H9 (cell line): Measurements from ENCODE around the gene CEP112. TPM values are rescaled to one million over a fixed set of nuclear protein-coding genes. Genes with fewer than 3 reads are reported as not detected.

Experiments
- DNase-seq: peaks from one replicate; pipeline ENCODE4 v3.0.0-alpha.2; 2017
- H2AFZ ChIP-seq: one replicate; pipeline ENCODE4 v1.6.1; 2013; ENCODE audit warnings: mild to moderate bottlenecking, low read length, control low read depth, moderate library complexity
- H2AK5ac ChIP-seq: 2 replicates; pipeline ENCODE4 v1.6.1; 2013; ENCODE audit warnings: low read length, control low read depth, mixed read lengths; ENCODE audit not compliant: insufficient read length
- H2BK120ac ChIP-seq: one replicate; pipeline ENCODE4 v1.6.1; 2013; ENCODE audit warnings: low read depth, mild to moderate bottlenecking, low read length, control low read depth, inconsistent platforms; ENCODE audit not compliant: poor library complexity, severe bottlenecking
- H2BK12ac ChIP-seq: 2 replicates; pipeline ENCODE4 v1.6.1; 2013; ENCODE audit warnings: low read length, control low read depth, mixed read lengths, low read depth; ENCODE audit not compliant: insufficient read length
- H2BK15ac ChIP-seq: 2 replicates; pipeline ENCODE4 v1.6.1; 2013; ENCODE audit warnings: low read depth, low read length, control low read depth
- H2BK20ac ChIP-seq: one replicate; pipeline ENCODE4 v1.6.1; 2013; ENCODE audit warnings: low read depth, mild to moderate bottlenecking, low read length, control low read depth, inconsistent platforms; ENCODE audit not compliant: poor library complexity, severe bottlenecking
- H2BK5ac ChIP-seq: 2 replicates; pipeline ENCODE4 v1.6.1; 2013; ENCODE audit warnings: low read length, control low read depth, mixed read lengths; ENCODE audit not compliant: insufficient read length
- H3K14ac ChIP-seq: 2 replicates; pipeline ENCODE4 v1.6.1; 2013; ENCODE audit warnings: low read length, control low read depth; ENCODE audit not compliant: insufficient read depth
- H3K18ac ChIP-seq: 2 replicates; pipeline ENCODE4 v1.6.1; 2013; ENCODE audit warnings: low read depth, mild to moderate bottlenecking, mixed read lengths, low read length, control low read depth; ENCODE audit not compliant: insufficient read length
- H3K23ac ChIP-seq: 2 replicates; pipeline ENCODE4 v1.6.1; 2013; ENCODE audit warnings: low read length, control low read depth, mixed read lengths, low read depth; ENCODE audit not compliant: insufficient read length
- H3K23me2 ChIP-seq: 2 replicates; pipeline ENCODE4 v1.6.1; 2013; ENCODE audit warnings: low read depth, mild to moderate bottlenecking, mixed read lengths, low read length, control low read depth; ENCODE audit not compliant: insufficient read length, poor library complexity, severe bottlenecking
- H3K27ac ChIP-seq: 2 replicates; pipeline ENCODE4 v1.5.1; 2013; ENCODE audit warnings: low read length, control low read depth, mixed read lengths, low read depth; ENCODE audit not compliant: insufficient read length
- H3K27me3 ChIP-seq: 2 replicates; pipeline ENCODE4 v1.6.1; 2013; ENCODE audit warnings: low read length, control low read depth, inconsistent platforms; ENCODE audit not compliant: insufficient read depth
- H3K4ac ChIP-seq: 2 replicates; pipeline ENCODE4 v1.6.1; 2013; ENCODE audit warnings: low read depth, mild to moderate bottlenecking, control low read depth, inconsistent platforms, low read length, moderate library complexity
- H3K4me1 ChIP-seq: 2 replicates; pipeline ENCODE4 v1.6.1; 2013; ENCODE audit warnings: low read length, control low read depth, inconsistent platforms; ENCODE audit not compliant: insufficient read depth
- H3K4me2 ChIP-seq: 2 replicates; pipeline ENCODE4 v1.6.1; 2013; ENCODE audit warnings: low read length, control low read depth, mixed read lengths; ENCODE audit not compliant: insufficient read length, insufficient read depth
- H3K56ac ChIP-seq: 2 replicates; pipeline ENCODE4 v1.6.1; 2013; ENCODE audit warnings: low read depth, mild to moderate bottlenecking, mixed read lengths, low read length, control low read depth; ENCODE audit not compliant: insufficient read length
- H3K79me1 ChIP-seq: 2 replicates; pipeline ENCODE4 v1.6.1; 2013; ENCODE audit warnings: low read depth, mild to moderate bottlenecking, moderate library complexity, low read length, control low read depth, inconsistent platforms; ENCODE audit not compliant: insufficient read depth, poor library complexity, severe bottlenecking
- H3K79me2 ChIP-seq: 2 replicates; pipeline ENCODE4 v1.6.1; 2013; ENCODE audit warnings: low read length, control low read depth, inconsistent platforms; ENCODE audit not compliant: insufficient read depth
- H3K9ac ChIP-seq: 2 replicates; pipeline ENCODE4 v1.6.1; 2013; ENCODE audit warnings: low read length, control low read depth, mixed read lengths; ENCODE audit not compliant: insufficient read length; ENCODE audit errors: extremely low read depth
- H3K9me3 ChIP-seq: one replicate; pipeline ENCODE4 v1.6.1; 2013; ENCODE audit warnings: low read depth, low read length, inconsistent platforms; ENCODE audit not compliant: control insufficient read depth
- H3T11ph ChIP-seq: one replicate; pipeline ENCODE4 v1.6.1; 2013; ENCODE audit warnings: mild to moderate bottlenecking, low read length, control low read depth, inconsistent platforms
- H4K20me1 ChIP-seq: one replicate; pipeline ENCODE4 v1.6.1; 2013; ENCODE audit not compliant: control insufficient read depth, insufficient read length, insufficient read depth
- H4K5ac ChIP-seq: 2 replicates; pipeline ENCODE4 v1.6.1; 2013; ENCODE audit warnings: low read depth, mild to moderate bottlenecking, mixed read lengths, low read length, control low read depth; ENCODE audit not compliant: insufficient read length
- H4K8ac ChIP-seq: replicated peaks from 2 replicates; pipeline ENCODE4 v1.6.1; 2013; ENCODE audit warnings: low read length, control low read depth, mixed read lengths, low read depth; ENCODE audit not compliant: insufficient read length
- H4K91ac ChIP-seq: 2 replicates; pipeline ENCODE4 v1.6.1; 2013; ENCODE audit warnings: low read depth, mild to moderate bottlenecking, moderate library complexity, mixed read lengths, low read length, control low read depth; ENCODE audit not compliant: insufficient read length
- H3K27ac Mint-ChIP-seq, 3 experiments: 2 replicates in 2 of 3; 3 replicates in 1 of 3; pipeline ENCODE4 v1.8.0; 2020 to 2021; ENCODE audit warnings: mixed read lengths in 3 of 3, mild to moderate bottlenecking in 1 of 3, moderate library complexity in 1 of 3
- H3K27me3 Mint-ChIP-seq: 2 replicates; pipeline ENCODE4 v1.8.0; 2021; ENCODE audit warnings: low read depth, mild to moderate bottlenecking, moderate library complexity, mixed read lengths
- H3K36me3 Mint-ChIP-seq, 3 experiments: 2 replicates in 2 of 3; 3 replicates in 1 of 3; pipeline ENCODE4 v1.8.0; 2020 to 2021; ENCODE audit warnings: low read depth in 3 of 3, mixed read lengths in 3 of 3; ENCODE audit not compliant: insufficient read depth in 1 of 3
- H3K4me1 Mint-ChIP-seq, 2 experiments: 2 replicates each; pipeline ENCODE4 v1.8.0; 2020; ENCODE audit warnings: mixed read lengths in 2 of 2
- H3K4me3 Mint-ChIP-seq, 2 experiments: 2 replicates in 1 of 2; 3 replicates in 1 of 2; pipeline ENCODE4 v1.8.0; 2020 to 2021; ENCODE audit warnings: mild to moderate bottlenecking in 2 of 2, mixed read lengths in 2 of 2, moderate library complexity in 1 of 2
- H3K9me3 Mint-ChIP-seq, 2 experiments: 2 replicates in 1 of 2; 3 replicates in 1 of 2; pipeline ENCODE4 v1.8.0; 2020; ENCODE audit warnings: mild to moderate bottlenecking in 2 of 2, mixed read lengths in 2 of 2, moderate library complexity in 1 of 2
- CTCF ChIP-seq: fragments of 200-600 bp; sonication (generic); conservative IDR thresholded peaks from 3 replicates; pipeline ENCODE4 v1.8.0; 2021; ENCODE audit warnings: antibody characterized with exemption, mild to moderate bottlenecking
- WGBS: extraction: QIAGEN DNeasy Blood & Tissue Kit; methylation state at CpG from one replicate; pipeline ENCODE4 v1.1.7; 2013; ENCODE audit warnings: missing lambda C conversion rate, low lambda C conversion rate, mixed read lengths; ENCODE audit not compliant: insufficient read length; ENCODE audit errors: extremely low coverage; 5-methylcytosine and 5-hydroxymethylcytosine counted together
- total RNA-seq: library from RNA; stranded (reverse); gene quantifications from 2 replicates; pipeline ENCODE4 v1.2.1, GENCODE V29; 2021

The CEP112 gene
- total RNA-seq, 1 experiment from 2014 or later, result 5.4 TPM

- Histone ChIP-seq H3K23me2 (no peaks in the 10 kb centered on the region), H4K91ac (no peak overlapping the region), H3K56ac (no peak overlapping the region), H3T11ph (no peak overlapping the region), H3K27ac (no peak overlapping the region), H2AK5ac (no peak overlapping the region), H3K14ac (no peak overlapping the region), H2BK15ac (no peak overlapping the region), H2BK20ac (no peak overlapping the region), H3K79me1 (no peaks in the 10 kb centered on the region), H3K4me2 (no peak overlapping the region), H4K20me1 (no peaks in the 10 kb centered on the region), H4K8ac (no peak overlapping the region), H3K23ac (no peak overlapping the region), H3K4ac (no peak overlapping the region), H3K9me3 (no peaks in the 10 kb centered on the region), H3K27me3 (no peaks in the 10 kb centered on the region), H2AFZ (no peak overlapping the region), H3K9ac (no peak overlapping the region), H3K4me1 (no peaks in the 10 kb centered on the region), H3K18ac (no peak overlapping the region), H2BK12ac (no peak overlapping the region), H2BK5ac (no peak overlapping the region), H3K79me2 (no peaks in the 10 kb centered on the region), H4K5ac (no peak overlapping the region), H2BK120ac (no peak overlapping the region)
- no peak for TF ChIP-seq CTCF
- no peak overlapping the region for H3K4me3 Mint-ChIP-seq
- peaks cover 0 to 3% of the 10 kb centered on the region in 2 experiments; a peak in 3 of 5 replicates for H3K9me3 Mint-ChIP-seq
- H3K4me1 Mint-ChIP-seq, result no peaks in the 10 kb centered on the region; a peak in 1 of 4 replicates
- H3K27ac Mint-ChIP-seq, result no peak overlapping the region
- H3K27me3 Mint-ChIP-seq, result peaks cover 2% of the 10 kb centered on the region; the same call in 1 of the 2 replicates
- no CpG with 5 or more reads among the region's 4 CpGs for WGBS
- H3K36me3 Mint-ChIP-seq, result no peaks in the 10 kb centered on the region
- DNase-seq, result no peak
Measured at GRCh38 chr17:65994679-65995078, 197.3 kb downstream of the CEP112 start.
